ENCODE data around the gene RPA3.

GRCh38 chr7:7732621-7733281, 14.3 kb upstream of the RPA3 start:
- TF ChIP-seq EZH2phosphoT487 (IDR thresholded peaks at IDR 0.05; ENCODE audit: low read depth) (no peak), CTCF (IDR thresholded peaks at IDR 0.05; ENCODE audit: low read depth, low read length) (no peak)

Data from OCI-LY3 (cell line).